GM19043 (cell line): ENCODE results near the gene ADAMTS9.

Experiments used
- ATAC-seq: cut with Tn5 transposase; IDR thresholded peaks from one replicate; pipeline ENCODE4 v1.9.1; 2021; ENCODE audit warnings: low read depth; ENCODE audit not compliant: unreplicated experiment

ADAMTS9 gene

GRCh38 chr3:64625381-64625780 is 62.4 kb downstream of the ADAMTS9 start:
- no peak for ATAC-seq

- no peak for ATAC-seq
Measured at GRCh38 chr3:64623125-64623524, 64.7 kb downstream of the ADAMTS9 start.

GRCh38 chr3:64621726-64622395 is 65.9 kb downstream of the ADAMTS9 start:
- no peak for ATAC-seq

- no peak for ATAC-seq
Measured at GRCh38 chr3:64621275-64621674, 66.5 kb downstream of the ADAMTS9 start.

- no peak for ATAC-seq
Measured at GRCh38 chr3:64620020-64620419, 67.8 kb downstream of the ADAMTS9 start.

- no peak for ATAC-seq
Measured at GRCh38 chr3:64619216-64619615, 68.6 kb downstream of the ADAMTS9 start.

- no peak for ATAC-seq
Measured at GRCh38 chr3:64617610-64618009, 70.2 kb downstream of the ADAMTS9 start.

- no peak for ATAC-seq
Measured at GRCh38 chr3:64616953-64617352, 70.8 kb downstream of the ADAMTS9 start.

- ATAC-seq, result no peak
Measured at GRCh38 chr3:64612916-64613526, 74.8 kb downstream of the ADAMTS9 start.

GRCh38 chr3:64612082-64612860 is 75.5 kb downstream of the ADAMTS9 start:
- no peak for ATAC-seq

GRCh38 chr3:64608741-64609140 is 79.1 kb downstream of the ADAMTS9 start:
- ATAC-seq, result no peak

GRCh38 chr3:64607032-64607551 is 80.7 kb downstream of the ADAMTS9 start:
- ATAC-seq, result no peak

- no peak for ATAC-seq
Measured at GRCh38 chr3:64604313-64604712, 83.5 kb downstream of the ADAMTS9 start.

GRCh38 chr3:64601824-64602223 is 86.0 kb downstream of the ADAMTS9 start:
- ATAC-seq, result no peak

GRCh38 chr3:64600246-64600950 is 87.4 kb downstream of the ADAMTS9 start:
- ATAC-seq, result no peak

- ATAC-seq, result no peak
Measured at GRCh38 chr3:64599651-64600050, 88.1 kb downstream of the ADAMTS9 start.

- no peak for ATAC-seq
Measured at GRCh38 chr3:64595253-64595694, 92.5 kb downstream of the ADAMTS9 start.

GRCh38 chr3:64594134-64594533 is 93.7 kb downstream of the ADAMTS9 start:
- no peak for ATAC-seq

GRCh38 chr3:64593350-64593749 is 94.5 kb downstream of the ADAMTS9 start:
- no peak for ATAC-seq

GRCh38 chr3:64591615-64592014 is 96.2 kb downstream of the ADAMTS9 start:
- ATAC-seq, result no peak

- ATAC-seq, result no peak
Measured at GRCh38 chr3:64588380-64588779, 99.4 kb downstream of the ADAMTS9 start.
